GM18526 (cell line): Measurements from ENCODE around the gene PDZRN4.

Experiments used
- POLR2A ChIP-seq: IDR thresholded peaks from 3 replicates; pipeline ENCODE4 v1.6.1; 2011; ENCODE audit not compliant: insufficient read length; ENCODE audit errors: extremely low read depth

Gene PDZRN4

GRCh38 chr12:41460906-41461305 lies 272.8 kb downstream of the PDZRN4 start:
- TF ChIP-seq POLR2A: no peak

GRCh38 chr12:41462312-41462711 lies 274.2 kb downstream of the PDZRN4 start:
- TF ChIP-seq POLR2A: no peak

GRCh38 chr12:41465526-41465925 lies 277.4 kb downstream of the PDZRN4 start:
- TF ChIP-seq POLR2A: no peak

- no peak for TF ChIP-seq POLR2A
Measured at GRCh38 chr12:41466300-41466699, 278.2 kb downstream of the PDZRN4 start.

GRCh38 chr12:41466802-41467201 lies 278.7 kb downstream of the PDZRN4 start:
- TF ChIP-seq POLR2A: no peak

GRCh38 chr12:41467591-41468325 lies 279.6 kb downstream of the PDZRN4 start:
- TF ChIP-seq POLR2A: no peak

- TF ChIP-seq POLR2A: no peak
Measured at GRCh38 chr12:41468341-41468740, 280.2 kb downstream of the PDZRN4 start.

- TF ChIP-seq POLR2A: no peak
Measured at GRCh38 chr12:41468756-41469155, 280.6 kb downstream of the PDZRN4 start.

- no peak for TF ChIP-seq POLR2A
Measured at GRCh38 chr12:41473441-41473840, 285.3 kb downstream of the PDZRN4 start.

- no peak for TF ChIP-seq POLR2A
Measured at GRCh38 chr12:41474001-41474400, 285.9 kb downstream of the PDZRN4 start.

- TF ChIP-seq POLR2A: no peak
Measured at GRCh38 chr12:41476499-41477439, 288.6 kb downstream of the PDZRN4 start.

- TF ChIP-seq POLR2A: no peak
Measured at GRCh38 chr12:41479426-41479825, 291.3 kb downstream of the PDZRN4 start.

GRCh38 chr12:41485203-41485602 lies 297.1 kb downstream of the PDZRN4 start:
- TF ChIP-seq POLR2A: no peak

- no peak for TF ChIP-seq POLR2A
Measured at GRCh38 chr12:41486718-41487117, 298.6 kb downstream of the PDZRN4 start.

GRCh38 chr12:41496009-41496408 lies 307.9 kb downstream of the PDZRN4 start:
- no peak for TF ChIP-seq POLR2A

- TF ChIP-seq POLR2A: no peak
Measured at GRCh38 chr12:41497409-41497808, 309.3 kb downstream of the PDZRN4 start.
